ENCODE measurements around the gene GSTO2. TPM values are rescaled to one million over a fixed set of nuclear protein-coding genes. Genes with fewer than 3 reads are reported as not detected.

The GSTO2 gene
- total RNA-seq, 1 donor from 2014 or later: 0.80 TPM

DNA sequence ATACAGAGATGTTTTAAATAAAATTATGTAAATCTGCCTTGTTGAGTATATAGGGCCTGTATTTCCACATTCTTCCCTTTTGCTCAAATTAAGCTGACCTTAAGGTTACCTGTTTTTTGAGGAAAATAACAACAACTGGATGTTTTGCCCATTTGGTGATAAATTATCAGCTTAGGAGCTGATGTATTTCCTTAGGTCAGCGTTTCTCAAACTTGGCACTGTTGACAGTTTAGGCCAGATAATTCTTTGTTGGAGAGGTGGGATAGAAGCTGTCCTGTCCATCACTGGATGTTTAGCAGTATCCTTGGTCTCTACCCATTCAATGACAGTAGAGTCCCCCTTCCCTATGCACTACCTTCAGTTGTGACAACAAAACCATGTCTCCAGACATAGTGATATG lies 7.2 kb downstream of the GSTO2 start:
- intact Hi-C loops (cut with micrococcal nuclease): no loop called here
- H3K9me3 ChIP-seq (replicated peaks): no peaks in the 10 kb centered on the region
- peaks cover 6% of the 10 kb centered on the region for H3K4me1 ChIP-seq
- H3K4me3 ChIP-seq: no peak overlapping the region
- no peak overlapping the region for H3K27ac ChIP-seq (replicated peaks)
- no peaks in the 10 kb centered on the region for H3K36me3 ChIP-seq
- no peak for TF ChIP-seq CTCF (IDR thresholded peaks at IDR 0.05; ENCODE audit: borderline replicate concordance)
- peaks cover 10% of the 10 kb centered on the region for H3K27me3 ChIP-seq (ENCODE audit: low read depth)
- no peak for DNase-seq

DNA sequence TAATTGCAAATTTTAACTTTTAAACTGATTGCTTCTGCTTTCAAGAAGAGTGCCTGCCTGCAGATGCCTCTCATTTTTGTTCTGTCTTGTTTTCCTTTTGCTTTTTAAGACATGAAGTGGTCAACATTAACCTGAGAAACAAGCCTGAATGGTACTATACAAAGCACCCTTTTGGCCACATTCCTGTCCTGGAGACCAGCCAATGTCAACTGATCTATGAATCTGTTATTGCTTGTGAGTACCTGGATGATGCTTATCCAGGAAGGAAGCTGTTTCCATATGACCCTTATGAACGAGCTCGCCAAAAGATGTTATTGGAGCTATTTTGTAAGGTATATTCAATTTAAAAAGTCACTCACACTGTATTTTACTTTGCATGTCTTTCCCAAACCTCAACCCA lies 8.8 kb downstream of the GSTO2 start:
- H3K36me3 ChIP-seq: no peaks in the 10 kb centered on the region
- TF ChIP-seq CTCF (IDR thresholded peaks at IDR 0.05; ENCODE audit: borderline replicate concordance): no peak
- H3K27me3 ChIP-seq (ENCODE audit: low read depth): peaks cover 10% of the 10 kb centered on the region
- H3K27ac ChIP-seq (replicated peaks): no peak overlapping the region
- intact Hi-C loops (cut with micrococcal nuclease): no loop called here
- no peaks in the 10 kb centered on the region for H3K9me3 ChIP-seq (replicated peaks)
- H3K4me3 ChIP-seq: no peak overlapping the region
- peaks cover 6% of the 10 kb centered on the region for H3K4me1 ChIP-seq
- DNase-seq: no peak

GRCh38 chr10:104279550-104280259 lies 10.7 kb downstream of the GSTO2 start:
- intact Hi-C loops (cut with micrococcal nuclease): no loop called here
- no peaks in the 10 kb centered on the region for H3K9me3 ChIP-seq (replicated peaks)
- TF ChIP-seq CTCF (IDR thresholded peaks at IDR 0.05; ENCODE audit: borderline replicate concordance): no peak
- no peaks in the 10 kb centered on the region for H3K36me3 ChIP-seq
- peaks cover 3% of the 10 kb centered on the region for H3K4me1 ChIP-seq
- H3K27ac ChIP-seq (replicated peaks): no peak overlapping the region
- peaks cover 7% of the 10 kb centered on the region for H3K27me3 ChIP-seq (ENCODE audit: low read depth)
- no peak overlapping the region for H3K4me3 ChIP-seq
- no peak for DNase-seq

DNA sequence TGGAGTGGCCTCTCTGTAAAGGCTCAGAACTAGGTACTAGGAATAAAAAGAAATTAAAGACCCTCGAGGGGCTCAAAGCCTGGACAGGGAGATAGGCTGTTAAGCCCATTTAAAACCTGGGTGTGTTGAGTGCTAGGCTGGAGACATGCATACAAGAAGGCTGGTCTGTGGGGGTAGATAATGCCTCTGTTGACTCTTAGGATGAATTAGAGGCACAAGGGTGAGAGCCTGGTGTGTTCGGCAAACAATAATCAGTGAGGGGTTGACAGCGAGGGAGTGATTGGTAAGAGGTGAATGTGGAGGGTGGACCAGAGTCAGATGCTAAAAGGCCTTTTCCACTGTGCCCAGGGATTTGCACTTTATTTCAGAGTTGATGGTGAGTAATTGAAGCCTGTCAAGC lies 12.7 kb downstream of the GSTO2 start:
- no peak for DNase-seq
- H3K36me3 ChIP-seq: no peaks in the 10 kb centered on the region
- no peak for TF ChIP-seq CTCF (IDR thresholded peaks at IDR 0.05; ENCODE audit: borderline replicate concordance)
- H3K9me3 ChIP-seq (replicated peaks): no peaks in the 10 kb centered on the region
- H3K27ac ChIP-seq (replicated peaks): no peak overlapping the region
- intact Hi-C loops (cut with micrococcal nuclease): no loop called here
- no peaks in the 10 kb centered on the region for H3K27me3 ChIP-seq (ENCODE audit: low read depth)
- no peak overlapping the region for H3K4me3 ChIP-seq
- no peaks in the 10 kb centered on the region for H3K4me1 ChIP-seq

- Histone ChIP-seq H3K4me1 (no peaks in the 10 kb centered on the region), H3K36me3 (no peaks in the 10 kb centered on the region), H3K27me3 (ENCODE audit: low read depth) (no peaks in the 10 kb centered on the region), H3K4me3 (no peak overlapping the region), H3K9me3 (replicated peaks) (no peaks in the 10 kb centered on the region), H3K27ac (replicated peaks) (no peak overlapping the region)
- DNase-seq: no peak
- no peak for TF ChIP-seq CTCF (IDR thresholded peaks at IDR 0.05; ENCODE audit: borderline replicate concordance)
- intact Hi-C loops (cut with micrococcal nuclease): no loop called here
Observed at GRCh38 chr10:104284846-104285245, 15.9 kb downstream of the GSTO2 start.

All from left ventricle myocardium inferior (tissue), 1 donor.